ENCODE results near the gene RNF207.

DNA sequence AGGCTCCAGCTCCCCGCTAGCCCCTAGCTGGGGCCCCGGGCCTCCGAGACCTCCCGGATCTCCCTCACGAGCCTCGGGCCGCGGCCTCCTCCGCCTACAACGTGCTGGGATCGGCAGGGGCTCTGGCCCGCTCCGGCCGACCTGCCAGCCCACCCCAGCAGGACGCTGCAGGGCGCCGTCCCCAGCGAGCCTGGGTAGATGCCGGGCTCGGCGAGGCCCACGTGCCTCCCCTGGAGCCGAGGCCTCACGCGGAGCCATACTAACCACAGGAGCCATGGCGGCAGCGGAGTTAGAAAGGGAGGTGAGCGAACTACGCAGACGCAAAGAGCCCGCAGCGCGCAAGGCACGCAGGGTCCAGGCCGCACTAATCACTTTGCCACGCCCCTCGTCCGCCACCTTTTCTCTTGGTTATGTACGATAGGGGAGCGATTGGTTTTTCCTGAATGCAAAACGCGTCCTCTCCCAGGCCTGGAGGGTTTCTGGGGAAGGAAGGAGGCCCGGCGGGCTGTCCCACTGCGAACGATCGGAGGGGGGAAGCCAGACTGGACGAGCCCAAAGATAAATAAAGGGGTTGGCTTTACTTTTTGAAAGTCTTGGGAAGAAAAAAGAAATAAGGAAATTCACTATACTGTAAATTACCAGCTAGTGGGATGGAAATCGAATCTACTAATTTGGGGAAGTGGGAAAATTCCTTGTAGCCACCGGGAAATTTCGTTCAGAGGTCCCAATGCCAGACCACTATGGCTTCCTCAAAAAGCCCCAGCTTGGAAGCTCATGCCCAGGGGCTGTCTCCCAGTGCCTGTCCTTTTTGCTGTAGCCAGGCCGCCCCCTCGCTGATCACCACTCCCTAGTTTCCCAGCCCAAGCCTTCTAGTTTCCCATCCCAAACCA lies 6.4 kb upstream of the RNF207 start, which contains the start of gene RPL22:
- TF ChIP-seq, protein P1, sequence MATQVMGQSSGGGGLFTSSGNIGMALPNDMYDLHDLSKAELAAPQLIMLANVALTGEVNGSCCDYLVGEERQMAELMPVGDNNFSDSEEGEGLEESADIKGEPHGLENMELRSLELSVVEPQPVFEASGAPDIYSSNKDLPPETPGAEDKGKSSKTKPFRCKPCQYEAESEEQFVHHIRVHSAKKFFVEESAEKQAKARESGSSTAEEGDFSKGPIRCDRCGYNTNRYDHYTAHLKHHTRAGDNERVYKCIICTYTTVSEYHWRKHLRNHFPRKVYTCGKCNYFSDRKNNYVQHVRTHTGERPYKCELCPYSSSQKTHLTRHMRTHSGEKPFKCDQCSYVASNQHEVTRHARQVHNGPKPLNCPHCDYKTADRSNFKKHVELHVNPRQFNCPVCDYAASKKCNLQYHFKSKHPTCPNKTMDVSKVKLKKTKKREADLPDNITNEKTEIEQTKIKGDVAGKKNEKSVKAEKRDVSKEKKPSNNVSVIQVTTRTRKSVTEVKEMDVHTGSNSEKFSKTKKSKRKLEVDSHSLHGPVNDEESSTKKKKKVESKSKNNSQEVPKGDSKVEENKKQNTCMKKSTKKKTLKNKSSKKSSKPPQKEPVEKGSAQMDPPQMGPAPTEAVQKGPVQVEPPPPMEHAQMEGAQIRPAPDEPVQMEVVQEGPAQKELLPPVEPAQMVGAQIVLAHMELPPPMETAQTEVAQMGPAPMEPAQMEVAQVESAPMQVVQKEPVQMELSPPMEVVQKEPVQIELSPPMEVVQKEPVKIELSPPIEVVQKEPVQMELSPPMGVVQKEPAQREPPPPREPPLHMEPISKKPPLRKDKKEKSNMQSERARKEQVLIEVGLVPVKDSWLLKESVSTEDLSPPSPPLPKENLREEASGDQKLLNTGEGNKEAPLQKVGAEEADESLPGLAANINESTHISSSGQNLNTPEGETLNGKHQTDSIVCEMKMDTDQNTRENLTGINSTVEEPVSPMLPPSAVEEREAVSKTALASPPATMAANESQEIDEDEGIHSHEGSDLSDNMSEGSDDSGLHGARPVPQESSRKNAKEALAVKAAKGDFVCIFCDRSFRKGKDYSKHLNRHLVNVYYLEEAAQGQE (IDR thresholded peaks at IDR 0.05; ENCODE audit: insufficient read depth in 1 of 2, low read depth in 2 of 2, low read length in 1 of 2) = 0 out of 4 replicates have a peak, but pooled peaks of 1 of the 2 experiments have one; percentile 52
- TF ChIP-seq, protein P2, sequence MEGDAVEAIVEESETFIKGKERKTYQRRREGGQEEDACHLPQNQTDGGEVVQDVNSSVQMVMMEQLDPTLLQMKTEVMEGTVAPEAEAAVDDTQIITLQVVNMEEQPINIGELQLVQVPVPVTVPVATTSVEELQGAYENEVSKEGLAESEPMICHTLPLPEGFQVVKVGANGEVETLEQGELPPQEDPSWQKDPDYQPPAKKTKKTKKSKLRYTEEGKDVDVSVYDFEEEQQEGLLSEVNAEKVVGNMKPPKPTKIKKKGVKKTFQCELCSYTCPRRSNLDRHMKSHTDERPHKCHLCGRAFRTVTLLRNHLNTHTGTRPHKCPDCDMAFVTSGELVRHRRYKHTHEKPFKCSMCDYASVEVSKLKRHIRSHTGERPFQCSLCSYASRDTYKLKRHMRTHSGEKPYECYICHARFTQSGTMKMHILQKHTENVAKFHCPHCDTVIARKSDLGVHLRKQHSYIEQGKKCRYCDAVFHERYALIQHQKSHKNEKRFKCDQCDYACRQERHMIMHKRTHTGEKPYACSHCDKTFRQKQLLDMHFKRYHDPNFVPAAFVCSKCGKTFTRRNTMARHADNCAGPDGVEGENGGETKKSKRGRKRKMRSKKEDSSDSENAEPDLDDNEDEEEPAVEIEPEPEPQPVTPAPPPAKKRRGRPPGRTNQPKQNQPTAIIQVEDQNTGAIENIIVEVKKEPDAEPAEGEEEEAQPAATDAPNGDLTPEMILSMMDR (IDR thresholded peaks at IDR 0.05) = no peak
- TF ChIP-seq SIN3A (IDR thresholded peaks at IDR 0.05; ENCODE audit: borderline replicate concordance, insufficient read depth, low read depth, low read length) (peak; percentile 69; the same call in 1 of the 2 replicates), POLR2AphosphoS5 (IDR thresholded peaks at IDR 0.05; ENCODE audit: low read depth, low read length) (peak; percentile 96), TCF7L2 (IDR thresholded peaks at IDR 0.05; ENCODE audit: low read depth, low read length) (peak; percentile 72)

Data from Panc1 (cell line).